Endodermal cell (in vitro differentiated cells): ENCODE results near the gene PRMT7. TPM values are rescaled to one million over a fixed set of nuclear protein-coding genes. Genes with fewer than 3 reads are reported as not detected.
A peak's percentile ranks its signal among the peaks of the same experiment; 100 is the strongest.

ENCODE experiments used
- DNase-seq: peaks from one replicate; pipeline ENCODE4 v3.0.0-alpha.2; 2017
- H3K27ac ChIP-seq: 2 replicates; pipeline ENCODE4 v1.5.1; 2013; ENCODE audit warnings: mild to moderate bottlenecking, low read depth, low read length, moderate library complexity
- H3K27me3 ChIP-seq: 2 replicates; pipeline ENCODE4 v1.6.1; 2013; ENCODE audit warnings: mild to moderate bottlenecking, low read length, moderate library complexity; ENCODE audit not compliant: insufficient read depth, control insufficient read depth, poor library complexity, severe bottlenecking
- H3K36me3 ChIP-seq: 2 replicates; pipeline ENCODE4 v1.7.0; 2013; ENCODE audit warnings: mild to moderate bottlenecking, low read length, moderate library complexity; ENCODE audit not compliant: control insufficient read depth, insufficient read depth
- H3K4me1 ChIP-seq: one replicate; pipeline ENCODE4 v1.7.0; 2013; ENCODE audit warnings: low read length; ENCODE audit not compliant: control insufficient read depth, insufficient read depth
- H3K4me3 ChIP-seq: 2 replicates; pipeline ENCODE4 v1.5.1; 2013; ENCODE audit warnings: mild to moderate bottlenecking, low read length, moderate library complexity
- H3K9ac ChIP-seq: 2 replicates; pipeline ENCODE4 v1.6.1; 2013; ENCODE audit warnings: mild to moderate bottlenecking, low read length, moderate library complexity; ENCODE audit not compliant: poor library complexity, severe bottlenecking; ENCODE audit errors: extremely low read depth
- H3K9me3 ChIP-seq: 2 replicates; pipeline ENCODE4 v1.6.1; 2013; ENCODE audit warnings: mild to moderate bottlenecking, low read length, moderate library complexity; ENCODE audit not compliant: control insufficient read depth
- H3K27ac Mint-ChIP-seq: 2 replicates; pipeline ENCODE4 v1.8.0; 2020; ENCODE audit warnings: mixed read lengths
- H3K27me3 Mint-ChIP-seq: 2 replicates; pipeline ENCODE4 v1.8.0; 2021; ENCODE audit warnings: mild to moderate bottlenecking, mixed read lengths; ENCODE audit not compliant: insufficient read depth
- H3K36me3 Mint-ChIP-seq: 2 replicates; pipeline ENCODE4 v1.8.0; 2020; ENCODE audit warnings: low read depth, mixed read lengths
- H3K4me1 Mint-ChIP-seq: 2 replicates; pipeline ENCODE4 v1.8.0; 2020; ENCODE audit warnings: mixed read lengths
- H3K4me3 Mint-ChIP-seq: 2 replicates; pipeline ENCODE4 v1.8.0; 2020; ENCODE audit warnings: mild to moderate bottlenecking, moderate library complexity, mixed read lengths
- H3K9me3 Mint-ChIP-seq: 2 replicates; pipeline ENCODE4 v1.8.0; 2020; ENCODE audit warnings: mild to moderate bottlenecking, mixed read lengths
- CTCF ChIP-seq: fragments of 200-600 bp; sonication (generic); conservative IDR thresholded peaks from 2 replicates; pipeline ENCODE4 v1.5.0; 2021; ENCODE audit warnings: antibody characterized with exemption, mild to moderate bottlenecking
- WGBS, 2 experiments: methylation state at CpG; one replicate each; pipeline versions ENCODE4 v1.1.5 to v1.1.7; 2013; ENCODE audit warnings: missing lambda C conversion rate in 2 of 2, mixed read lengths in 1 of 2; ENCODE audit not compliant: insufficient coverage in 1 of 2, insufficient read length in 1 of 2; 5-methylcytosine and 5-hydroxymethylcytosine counted together
- total RNA-seq, 2 donors: library from RNA; stranded (reverse); fragmentation: NEBNext Ultra II Directional in 1 of 2; extraction: Animal tissue kit (Norgen Biotek cat#: 25700) in 1 of 2; gene quantifications; 2 replicates in 1 of 2; 3 replicates in 1 of 2; pipeline ENCODE4 v1.2.1, GENCODE V29; 2021

PRMT7 gene
- total RNA-seq, 2 donors from 2014 or later: 63.9 to 68.5 TPM

GRCh38 chr16:68363658-68364521 lies 53.1 kb downstream of the PRMT7 start:
- H3K4me1 ChIP-seq: no peaks in the 10 kb centered on the region
- Mint-ChIP-seq H3K4me3 (no peak overlapping the region), H3K36me3 (no peaks in the 10 kb centered on the region), H3K27me3 (no peaks in the 10 kb centered on the region), H3K9me3 (no peaks in the 10 kb centered on the region), H3K4me1 (peaks cover 4% of the 10 kb centered on the region), H3K27ac (no peak overlapping the region)
- no peaks in the 10 kb centered on the region for H3K27me3 ChIP-seq
- no peaks in the 10 kb centered on the region for H3K36me3 ChIP-seq
- no peak for TF ChIP-seq CTCF
- DNase-seq: peak; percentile 40
- 78 to 88% methylated on average over 14 to 22 of the region's 22 CpGs for WGBS, 2 experiments
- H3K9ac ChIP-seq: no peak overlapping the region
- H3K4me3 ChIP-seq: no peak overlapping the region
- H3K27ac ChIP-seq: no peak overlapping the region
- no peaks in the 10 kb centered on the region for H3K9me3 ChIP-seq

GRCh38 chr16:68364561-68364998 lies 53.8 kb downstream of the PRMT7 start:
- Mint-ChIP-seq H3K36me3 (no peaks in the 10 kb centered on the region), H3K27ac (no peak overlapping the region), H3K4me1 (peaks cover 4% of the 10 kb centered on the region), H3K9me3 (no peaks in the 10 kb centered on the region), H3K27me3 (no peaks in the 10 kb centered on the region), H3K4me3 (no peak overlapping the region)
- H3K36me3 ChIP-seq: no peaks in the 10 kb centered on the region
- H3K9me3 ChIP-seq: no peaks in the 10 kb centered on the region
- peak; percentile 71 for TF ChIP-seq CTCF
- peak; percentile 80 for DNase-seq
- no peak overlapping the region for H3K9ac ChIP-seq
- WGBS, 2 experiments: 83 to 84% methylated on average over 11 to 14 of the region's 14 CpGs
- no peaks in the 10 kb centered on the region for H3K4me1 ChIP-seq
- H3K27ac ChIP-seq: no peak overlapping the region
- no peak overlapping the region for H3K4me3 ChIP-seq
- no peaks in the 10 kb centered on the region for H3K27me3 ChIP-seq

- Histone ChIP-seq H3K36me3 (no peaks in the 10 kb centered on the region), H3K27ac (no peak overlapping the region), H3K4me1 (no peaks in the 10 kb centered on the region), H3K27me3 (no peaks in the 10 kb centered on the region), H3K9ac (no peak overlapping the region), H3K9me3 (no peaks in the 10 kb centered on the region), H3K4me3 (no peak overlapping the region)
- no peak for TF ChIP-seq CTCF
- no peak for DNase-seq
- Mint-ChIP-seq H3K9me3 (no peaks in the 10 kb centered on the region), H3K4me1 (peaks cover 4% of the 10 kb centered on the region), H3K27ac (no peak overlapping the region), H3K4me3 (no peak overlapping the region), H3K36me3 (no peaks in the 10 kb centered on the region), H3K27me3 (no peaks in the 10 kb centered on the region)
- WGBS, 2 experiments: 92% methylated on average over 9 to 18 of the region's 18 CpGs
These were observed 54.5 kb downstream of the PRMT7 start for GRCh38 chr16:68365167-68365817.
